ENCODE measurements around the gene MS4A14.

- TF ChIP-seq POLR2AphosphoS5 (IDR thresholded peaks at IDR 0.05; ENCODE audit: borderline replicate concordance, low read depth, low read length) (no peak), EZH2 (IDR thresholded peaks at IDR 0.05) (no peak)
Measured at GRCh38 chr11:60455531-60456042, 59.3 kb downstream of the MS4A14 start, which contains the start of gene MS4A1.

All from SK-N-MC (cell line).